HG03139 (cell line): ENCODE results near the gene CROCC2.

ENCODE experiments used
- ATAC-seq: cut with Tn5 transposase; IDR thresholded peaks from one replicate; pipeline ENCODE4 v1.9.1; 2021; ENCODE audit not compliant: unreplicated experiment

Gene CROCC2

DNA sequence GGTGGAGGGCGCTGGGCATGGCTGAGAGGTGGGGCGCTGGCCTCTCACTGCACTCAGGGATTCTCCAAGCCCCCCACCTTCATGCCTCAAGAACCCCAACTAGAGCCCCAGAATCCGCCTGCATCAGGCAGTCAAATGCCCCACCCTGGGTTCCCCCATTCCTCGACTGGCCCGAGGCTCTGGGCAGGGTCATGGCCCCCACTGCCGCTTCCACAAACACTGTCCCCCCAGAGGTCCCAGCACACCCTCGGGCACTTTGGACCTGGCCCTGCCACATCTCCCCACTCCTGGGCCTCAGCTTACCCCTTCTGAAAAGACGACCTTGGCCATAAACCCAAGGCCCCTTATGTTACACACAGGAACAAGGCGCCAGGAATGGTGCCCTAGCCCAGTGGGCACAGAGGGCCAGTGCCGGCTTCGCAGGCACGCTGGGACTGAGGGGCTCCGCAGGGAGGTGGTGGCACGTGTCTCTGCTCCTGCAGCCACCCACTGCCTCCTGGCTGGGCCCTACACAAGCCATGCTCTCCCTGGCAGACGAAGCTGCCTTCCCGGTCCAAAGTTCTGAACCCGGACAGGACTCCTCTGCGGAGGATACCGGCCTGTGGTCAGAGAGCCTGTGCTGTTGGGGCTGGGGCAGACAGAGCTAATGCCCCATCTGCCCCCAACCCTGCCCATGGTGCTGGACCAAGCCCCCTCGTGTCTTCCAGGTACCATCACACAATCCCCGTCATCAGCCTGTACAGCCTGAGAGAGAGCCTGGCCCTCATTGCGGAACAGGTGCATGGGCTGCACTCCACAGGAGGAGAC is 30.7 kb upstream of the CROCC2 start:
- no peak for ATAC-seq

DNA sequence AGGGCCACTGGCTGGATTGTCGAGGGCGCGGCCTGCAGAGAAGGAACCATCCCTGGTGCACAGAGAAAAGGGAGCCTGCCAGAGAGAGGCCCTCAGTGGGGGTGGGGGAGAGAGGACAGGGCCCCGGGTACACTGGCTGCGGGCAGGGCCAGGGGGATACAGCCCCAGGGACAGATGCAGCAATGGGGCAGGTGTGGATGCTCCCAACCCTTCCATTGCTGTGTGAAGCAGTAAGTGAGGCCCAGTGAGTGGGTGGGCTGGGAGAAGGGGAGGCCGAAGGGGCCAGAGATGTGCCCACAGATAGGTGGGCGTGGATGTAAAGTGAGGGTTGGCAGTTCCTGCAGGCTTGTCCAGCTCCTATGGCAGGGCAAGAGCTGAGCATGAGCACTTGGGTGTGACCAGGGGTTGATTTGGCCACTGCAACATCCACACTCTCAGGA is 30.1 kb upstream of the CROCC2 start:
- ATAC-seq, result no peak

DNA sequence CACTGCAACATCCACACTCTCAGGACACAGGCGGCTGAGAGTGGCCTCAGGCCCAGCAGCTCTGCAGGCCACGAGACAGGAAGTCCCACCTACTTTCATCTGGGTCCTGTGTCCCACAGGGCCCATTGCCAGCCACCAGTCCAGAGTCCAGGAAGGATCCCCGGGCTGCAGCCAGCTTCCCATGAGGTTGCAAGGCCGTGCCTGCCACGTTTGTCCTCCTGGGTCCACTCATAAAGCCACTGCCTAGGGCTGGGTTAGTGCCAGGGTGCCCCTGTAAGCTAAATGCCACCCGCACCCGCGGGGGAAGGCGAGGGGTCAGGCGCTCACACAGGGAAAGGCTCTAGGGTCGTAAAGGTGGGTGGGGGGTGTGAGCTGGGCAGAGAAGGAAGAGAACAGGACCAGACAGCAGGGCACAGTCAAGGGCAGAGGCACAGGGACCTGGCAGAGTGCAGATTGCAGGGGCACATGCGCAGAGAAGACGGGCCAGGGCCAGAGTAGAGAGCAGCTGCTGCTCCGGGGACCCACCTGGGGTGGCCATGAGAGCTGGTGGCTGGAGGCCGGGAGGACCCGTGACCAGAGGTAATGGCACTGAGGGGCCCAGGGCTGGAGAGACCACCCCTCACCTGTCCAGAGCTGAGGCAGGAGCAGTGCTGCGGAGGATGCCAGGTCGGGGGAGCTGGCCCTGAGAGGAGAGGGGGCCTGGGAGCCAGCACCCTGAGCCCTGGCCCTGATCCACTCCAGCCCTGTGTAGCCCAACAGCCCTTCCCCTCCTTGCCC is 29.5 kb upstream of the CROCC2 start:
- ATAC-seq, result no peak

DNA sequence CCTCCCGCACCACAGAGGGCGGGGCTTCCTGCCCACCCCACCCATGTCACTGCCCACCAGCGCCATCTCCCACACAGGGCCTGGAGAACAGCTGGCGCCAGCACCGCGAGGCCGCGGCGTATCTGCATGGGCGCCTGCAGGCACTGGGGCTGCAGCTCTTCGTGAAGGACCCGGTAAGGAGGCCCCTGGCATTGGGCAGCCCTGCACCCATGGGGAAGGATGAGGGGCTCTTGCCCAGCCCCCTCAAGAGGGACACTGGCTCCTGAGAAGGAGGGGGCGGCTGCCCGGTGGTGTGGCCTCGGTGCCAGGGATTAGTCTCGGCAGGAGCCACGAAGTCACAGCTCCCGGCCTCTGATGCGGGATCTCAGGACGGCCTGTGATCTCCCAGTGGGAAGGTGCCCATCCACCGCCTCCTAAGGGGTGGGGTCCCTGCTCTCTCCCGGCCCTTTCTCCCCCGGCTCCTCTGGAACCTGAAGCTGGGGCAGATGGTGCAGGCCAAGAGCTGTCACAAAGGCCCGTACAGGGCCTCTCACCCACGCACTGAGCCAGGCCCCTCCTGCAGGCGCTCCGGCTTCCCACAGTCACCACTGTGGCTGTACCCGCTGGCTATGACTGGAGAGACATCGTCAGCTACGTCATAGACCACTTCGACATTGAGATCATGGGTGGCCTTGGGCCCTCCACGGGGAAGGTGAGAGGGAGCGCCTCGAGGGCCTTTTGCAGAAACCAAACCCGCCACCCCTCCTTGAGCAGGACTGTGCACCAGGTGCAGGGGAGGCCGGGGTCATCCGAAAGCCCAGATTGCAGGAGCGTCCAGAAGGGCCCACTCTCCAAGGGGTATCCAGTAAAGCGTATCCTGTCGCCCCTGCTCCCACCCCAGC is 28.4 kb upstream of the CROCC2 start:
- ATAC-seq, result no peak

DNA sequence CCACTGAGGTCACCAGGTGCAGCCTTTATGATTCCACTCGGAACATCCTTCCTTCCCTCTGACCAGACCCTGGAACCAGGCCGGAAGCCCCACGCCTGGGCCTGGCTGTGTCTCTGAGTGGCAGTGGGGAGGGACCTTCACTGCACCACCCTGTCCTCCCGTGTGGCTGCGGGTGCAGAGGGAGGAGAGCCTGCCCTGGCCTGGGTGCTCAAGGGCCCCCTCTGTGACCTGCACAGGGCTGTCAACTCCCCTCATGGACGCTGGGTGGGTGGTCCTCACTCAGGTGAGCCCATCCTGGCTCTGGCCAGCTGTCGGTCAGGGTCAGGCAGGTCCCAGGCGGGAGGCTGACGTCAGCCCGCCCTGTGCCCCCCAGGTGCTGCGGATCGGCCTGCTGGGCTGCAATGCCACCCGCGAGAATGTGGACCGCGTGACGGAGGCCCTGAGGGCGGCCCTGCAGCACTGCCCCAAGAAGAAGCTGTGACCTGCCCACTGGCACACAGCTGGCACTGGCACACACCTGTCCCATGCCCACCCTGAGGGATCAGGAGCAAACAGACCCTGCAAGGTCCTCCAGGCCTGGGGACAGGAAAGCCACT is 27.7 kb upstream of the CROCC2 start:
- ATAC-seq, result no peak

DNA sequence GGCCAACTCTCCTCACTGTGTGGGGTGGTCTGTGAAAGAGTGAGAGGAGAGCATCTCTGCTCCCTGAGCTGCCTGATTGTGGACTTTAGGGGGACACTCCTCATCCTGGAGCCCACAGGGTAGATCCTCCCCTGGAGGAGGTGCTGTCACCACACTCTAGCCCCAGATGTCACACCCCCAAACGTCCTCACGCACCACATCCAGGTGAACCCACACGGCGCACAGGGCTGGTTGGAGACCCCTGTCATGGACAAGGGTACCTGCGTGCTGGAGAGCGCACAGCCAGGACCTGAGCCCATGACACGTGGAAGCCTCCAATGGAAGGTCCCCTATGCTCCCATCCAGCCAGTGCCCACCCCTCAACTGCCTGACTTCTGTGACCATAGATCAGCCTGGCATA is 27.0 kb upstream of the CROCC2 start:
- no peak for ATAC-seq

DNA sequence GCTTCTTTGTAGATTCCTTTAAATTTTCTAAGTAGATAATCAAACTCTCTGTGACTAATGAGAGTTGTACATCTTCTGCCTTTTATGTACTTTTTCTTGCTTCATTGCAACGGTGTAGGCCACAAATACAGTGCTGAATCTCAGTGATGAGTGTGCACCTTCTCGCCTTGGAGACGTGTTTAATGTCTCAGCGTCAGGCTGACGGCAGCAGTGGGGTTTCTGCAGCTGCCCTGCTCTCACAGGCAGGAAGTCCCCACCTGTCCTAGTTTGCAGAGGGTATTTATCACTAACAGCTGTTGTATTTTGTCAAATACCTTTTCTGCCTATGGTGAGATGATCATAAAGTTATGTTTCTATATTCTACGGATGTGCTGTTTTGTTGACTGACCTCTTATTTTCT is 24.2 kb upstream of the CROCC2 start:
- no peak for ATAC-seq

DNA sequence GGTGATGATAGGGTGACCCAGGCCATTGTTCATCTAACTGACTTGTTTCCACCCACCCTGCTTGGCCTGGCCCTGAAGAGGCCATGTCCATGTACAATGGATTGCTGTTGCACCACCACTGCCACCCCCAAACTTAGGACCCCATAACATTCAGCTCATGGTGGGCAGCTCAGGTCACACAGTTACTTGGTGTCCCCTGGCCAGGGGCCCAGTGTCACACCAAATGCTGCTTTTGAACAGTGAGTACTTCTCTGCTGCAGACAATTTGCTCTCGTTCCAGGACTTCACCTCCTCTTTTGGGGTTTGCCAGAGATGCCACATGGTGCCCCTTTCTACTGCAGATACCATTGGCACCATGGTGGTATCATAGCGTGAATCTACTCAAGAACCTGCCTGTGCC is 21.9 kb upstream of the CROCC2 start:
- ATAC-seq, result no peak

DNA sequence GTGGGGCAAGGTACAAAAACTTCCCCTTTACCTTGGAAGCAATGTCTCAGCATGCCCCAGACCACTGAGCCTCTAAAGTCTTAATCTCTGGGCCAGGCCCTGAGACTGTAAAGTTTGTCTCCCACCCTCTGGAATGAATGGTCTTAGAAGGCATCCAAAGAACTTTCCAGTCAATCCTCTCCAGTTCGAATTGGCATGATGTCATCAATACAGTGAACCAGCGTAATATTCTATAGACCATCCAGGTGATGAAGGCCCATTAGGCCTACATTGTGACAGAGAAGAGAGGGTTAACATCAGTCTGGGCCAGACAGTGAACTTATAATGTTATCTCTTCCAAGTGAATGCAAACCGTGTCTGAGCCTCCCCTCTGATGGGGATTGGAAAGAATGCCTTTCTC is 21.4 kb upstream of the CROCC2 start:
- no peak for ATAC-seq

DNA sequence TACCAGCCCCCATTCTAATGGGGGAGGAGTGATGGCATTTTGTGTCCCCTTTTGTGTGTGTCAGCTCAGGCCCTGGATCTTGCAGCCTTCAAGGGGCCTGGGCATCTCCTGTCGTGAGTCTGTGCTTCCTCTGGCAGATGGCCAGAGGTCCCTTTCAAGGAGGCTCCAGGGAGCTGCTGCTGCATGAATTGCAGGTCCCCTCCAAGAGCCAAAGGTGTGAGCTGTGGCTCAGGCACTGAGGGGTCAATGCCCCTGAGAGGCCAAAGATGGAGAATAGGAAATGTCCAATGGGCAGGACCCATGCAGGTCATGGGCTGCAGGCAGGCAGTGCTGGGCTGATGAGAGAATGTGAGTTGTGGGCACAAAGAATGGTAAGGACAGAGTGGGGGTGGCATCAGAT is 20.6 kb upstream of the CROCC2 start:
- ATAC-seq, result no peak

DNA sequence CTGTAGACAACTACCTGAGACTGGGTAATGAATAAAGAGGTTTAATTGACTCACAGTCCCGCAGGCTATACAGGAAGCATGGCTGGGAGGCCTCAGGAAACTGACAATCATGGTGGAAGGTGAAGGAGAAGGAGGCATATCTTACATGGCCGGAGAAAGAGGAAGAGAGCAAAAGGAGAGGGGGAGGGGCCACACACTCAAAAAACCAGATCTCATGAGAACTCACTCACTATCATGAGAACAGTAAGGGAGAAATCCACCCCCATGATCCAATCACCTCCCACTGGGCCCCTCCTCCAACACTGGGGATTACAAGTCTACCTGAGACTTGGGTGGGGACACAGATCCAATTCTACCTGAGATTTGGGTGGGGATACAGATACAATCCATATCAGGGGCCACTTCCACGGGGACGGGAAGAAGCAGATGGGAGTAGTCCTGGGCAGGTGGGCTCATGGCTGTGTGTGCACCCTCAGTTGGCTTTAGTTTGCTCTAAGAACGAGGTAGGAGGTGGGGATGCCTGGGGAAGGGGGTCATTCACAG is 20.0 kb upstream of the CROCC2 start:
- ATAC-seq, result no peak

DNA sequence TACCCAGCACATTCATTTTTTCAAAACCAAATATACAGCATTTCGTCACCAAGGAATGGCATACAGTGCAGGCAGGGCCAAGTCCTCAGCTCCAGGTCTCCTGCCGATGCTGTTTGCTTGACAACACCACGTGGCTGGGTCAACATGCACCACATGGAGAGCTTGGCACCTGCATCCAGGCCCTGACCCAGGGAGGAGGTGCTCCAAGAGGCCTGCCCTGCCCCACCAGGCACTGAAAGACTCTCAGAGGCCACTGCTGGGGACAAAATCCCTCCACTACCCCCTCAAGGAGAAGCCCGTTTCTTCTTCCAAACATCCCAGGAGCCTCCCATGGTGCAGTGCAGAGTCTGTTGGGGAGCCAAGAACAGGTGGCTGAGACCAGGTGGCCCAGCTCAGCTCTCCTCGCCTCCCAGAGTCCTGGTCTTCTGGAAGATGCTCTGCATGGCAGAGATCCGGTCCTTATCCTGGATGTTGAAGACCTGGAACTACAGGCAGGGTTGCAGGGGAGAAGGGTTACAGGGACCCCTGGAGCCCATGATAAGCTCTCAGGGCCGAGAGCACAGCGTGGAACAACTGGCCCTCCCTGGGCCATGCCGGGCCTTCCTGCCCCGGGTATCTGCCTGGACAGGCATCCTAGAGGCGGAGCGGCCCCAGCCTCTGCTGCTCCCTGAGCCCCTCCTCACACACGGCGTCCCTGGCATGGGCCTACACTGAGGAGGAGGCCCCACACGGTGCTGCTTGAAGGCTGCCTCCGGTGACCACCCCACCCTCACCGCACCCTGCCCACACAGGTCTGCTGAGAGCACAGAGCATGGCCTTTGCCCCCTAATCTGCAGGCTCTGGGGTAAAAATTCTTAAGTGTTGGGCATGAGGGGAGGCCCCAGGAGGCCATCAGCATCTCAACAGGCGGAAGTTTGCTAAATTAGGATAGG is 19.2 kb upstream of the CROCC2 start:
- no peak for ATAC-seq

DNA sequence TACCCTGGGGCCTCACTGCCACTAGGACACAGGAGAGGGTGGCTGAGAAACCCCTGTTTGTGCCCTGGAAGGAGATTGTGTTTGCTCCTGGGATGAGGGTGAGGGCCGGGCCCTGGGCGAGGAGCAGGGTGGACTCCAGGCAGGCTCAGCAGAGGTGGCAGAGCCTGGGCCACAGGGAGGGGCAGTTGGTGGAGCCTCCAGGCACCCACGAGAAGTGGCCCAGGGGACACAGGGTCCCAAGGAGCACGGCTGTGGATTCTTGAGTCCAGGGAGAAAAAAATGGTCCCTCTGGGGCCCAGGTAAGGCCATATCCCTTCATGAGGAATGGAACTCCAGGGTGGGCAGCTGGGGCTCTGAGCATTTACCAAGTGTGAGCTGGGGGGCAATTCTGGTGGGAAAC is 18.5 kb upstream of the CROCC2 start:
- ATAC-seq, result no peak

DNA sequence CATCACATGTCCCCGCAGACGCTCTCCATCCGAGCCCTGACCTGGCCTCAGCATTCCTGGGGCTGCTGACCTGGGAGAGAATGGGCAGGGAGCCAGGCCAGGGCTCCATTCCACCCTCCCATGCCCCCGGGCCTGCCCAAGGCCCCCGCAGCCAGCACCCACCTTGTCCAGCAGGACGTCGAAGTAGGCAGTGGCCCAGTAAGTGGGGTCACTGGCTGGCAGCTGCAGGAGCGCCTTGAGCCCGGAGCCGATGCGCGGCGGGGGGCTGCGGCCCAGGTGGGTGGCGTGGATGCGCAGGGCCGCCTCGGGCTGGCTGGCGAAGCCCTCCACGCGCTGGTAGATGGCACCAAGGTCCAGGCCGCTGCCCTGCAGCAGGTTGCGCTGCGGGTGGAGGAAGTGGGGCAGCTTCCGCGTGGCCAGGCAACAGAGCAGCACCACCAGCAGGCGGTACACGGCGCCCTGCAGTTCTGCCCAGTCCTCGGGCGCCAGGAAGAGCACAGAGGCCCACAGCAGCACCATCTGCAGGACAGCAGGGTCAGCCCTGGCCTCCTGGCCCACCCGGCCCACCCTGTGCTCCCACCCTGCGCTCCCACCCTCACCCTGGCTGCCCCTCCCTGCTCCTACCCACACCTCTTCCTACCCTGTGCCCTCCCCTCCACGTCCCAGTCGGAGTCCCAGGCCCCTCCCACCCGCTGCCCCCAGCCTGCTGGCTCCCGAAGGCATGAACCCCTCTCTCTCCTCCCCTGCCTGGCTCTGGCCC is 17.8 kb upstream of the CROCC2 start:
- no peak for ATAC-seq

DNA sequence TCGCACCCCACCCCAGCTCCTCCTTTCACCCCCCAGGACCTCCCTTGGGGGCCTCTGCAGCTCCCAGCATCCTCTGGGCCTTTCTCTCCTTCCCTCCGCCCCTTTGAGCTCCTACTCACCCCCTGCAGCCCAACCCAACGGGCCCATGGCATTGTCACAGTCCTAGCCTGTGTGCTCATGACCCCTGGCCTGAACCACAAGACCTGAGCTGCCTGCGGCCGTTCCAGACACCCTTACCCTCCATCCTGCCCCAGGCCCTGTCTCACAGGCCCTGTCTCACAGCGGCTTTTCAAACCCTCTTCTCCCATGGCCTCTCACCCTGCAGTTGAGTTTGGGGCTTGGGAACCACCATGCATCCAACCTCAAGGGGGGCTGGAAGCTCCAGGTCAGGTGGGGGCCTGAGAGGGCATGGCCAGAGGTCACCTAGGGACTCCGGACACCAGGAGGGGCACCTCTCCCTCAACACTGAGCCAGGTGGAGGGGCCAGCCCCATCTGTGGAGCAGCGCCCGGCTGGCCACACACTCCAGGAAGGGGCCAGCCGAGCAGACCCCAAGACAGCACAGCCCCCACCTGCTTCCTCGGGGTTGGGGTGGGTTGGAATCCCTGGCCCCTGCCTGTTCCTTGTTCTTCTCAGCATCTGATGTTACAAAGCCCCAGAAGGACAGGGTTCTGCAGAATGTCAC is 17.1 kb upstream of the CROCC2 start:
- no peak for ATAC-seq

DNA sequence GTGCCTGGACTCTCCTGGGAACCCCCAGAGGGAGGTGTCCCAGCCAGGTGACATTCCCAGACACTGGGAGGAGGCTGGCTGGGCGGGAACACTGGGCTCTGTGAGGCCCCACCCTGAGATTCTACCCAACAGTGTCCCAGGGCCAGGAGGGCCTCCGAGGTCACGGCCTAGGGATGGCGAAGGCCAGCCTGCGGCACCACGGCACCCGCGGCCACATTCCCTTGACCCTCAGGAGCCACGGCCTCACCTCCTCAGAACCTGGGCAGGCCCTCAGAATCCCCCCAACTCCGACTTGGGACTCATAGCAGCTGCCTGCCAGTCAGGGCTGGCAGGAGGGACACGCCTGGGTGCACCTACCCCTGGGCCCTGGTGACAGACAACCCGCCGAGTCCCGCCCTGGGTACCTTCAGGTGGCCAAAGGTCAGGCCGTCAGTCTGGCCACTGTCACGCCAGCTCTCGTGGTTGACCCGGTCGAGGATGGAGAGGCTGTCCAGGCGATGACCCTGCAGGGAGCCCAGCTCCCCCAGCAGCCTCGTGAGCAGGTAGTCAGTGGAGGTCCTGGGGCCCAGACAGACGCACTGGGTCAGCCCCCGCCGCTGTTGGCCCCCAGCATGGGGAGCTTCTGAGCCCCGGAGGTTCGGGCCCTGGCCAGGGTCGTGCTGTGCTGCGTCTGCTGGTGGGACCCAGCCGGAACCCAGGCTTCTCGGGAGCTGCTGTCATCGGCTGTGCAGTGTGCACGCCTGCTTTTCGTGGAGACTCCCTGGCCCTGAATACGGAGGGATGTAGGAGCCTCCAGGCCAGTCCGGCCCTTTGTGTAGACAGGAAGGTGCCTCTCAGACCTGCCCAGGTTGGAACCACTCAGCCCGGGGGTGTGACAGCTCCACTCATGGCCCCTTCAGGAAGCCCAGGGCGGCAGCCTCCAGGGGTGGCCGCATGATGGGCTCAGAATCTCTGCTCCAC is 16.3 kb upstream of the CROCC2 start:
- no peak for ATAC-seq

DNA sequence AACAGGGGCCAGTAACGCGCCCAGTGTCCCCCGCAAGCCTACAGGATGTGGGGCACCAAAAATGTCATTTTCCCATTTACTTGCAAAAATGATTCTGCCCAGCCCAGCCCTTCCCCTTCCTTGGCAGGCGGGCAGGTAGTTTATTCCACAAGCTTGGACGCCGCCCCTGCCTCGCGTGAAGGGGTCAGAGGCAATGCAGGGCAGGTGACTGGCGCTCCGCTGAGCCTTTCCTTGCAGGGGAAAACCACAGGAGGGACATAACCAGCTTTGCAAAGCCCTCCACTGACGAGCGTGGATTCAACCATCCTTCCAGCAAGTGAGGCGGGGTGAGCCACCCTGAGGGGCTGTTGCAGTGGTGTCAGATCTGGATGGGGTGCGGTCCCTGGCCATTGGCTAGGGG is 15.4 kb upstream of the CROCC2 start:
- no peak for ATAC-seq
